OCI-LY7 (cell line): Measurements from ENCODE around the gene ZNF335. TPM values are rescaled to one million over a fixed set of nuclear protein-coding genes. Genes with fewer than 3 reads are reported as not detected.
A peak's percentile ranks its signal among the peaks of the same experiment; 100 is the strongest.

Experiments
- BruUV-seq: library from RNA; stranded (reverse); fragments of 400-500 nt; replicated peaks from 2 replicates; lab custom pipeline; 2021; lab: Mats Ljungman, UMichigan
- CTCF ChIA-PET: fragments of 300-600 bp; sonication (Branson Sonifier 250); formaldehyde crosslinking; loops from one replicate; lab custom pipeline; 2022; ENCODE audit warnings: antibody characterized with exemption; ENCODE audit not compliant: unreplicated experiment; lab: Charles Lee
- POLR2A ChIA-PET: fragments of 300-600 bp; sonication (Branson Sonifier 250); formaldehyde crosslinking; loops from one replicate; lab custom pipeline; 2022; ENCODE audit warnings: antibody characterized with exemption; lab: Charles Lee
- DNase-seq: peaks from one replicate; pipeline ENCODE4 v3.0.0-alpha.2; 2015; ENCODE audit warnings: low spot score
- H2AFZ ChIP-seq: fragments of 200-600 bp; sonication (generic), shearing (Covaris generic); 2 replicates; pipeline ENCODE4 v1.6.1; 2014; ENCODE audit warnings: mild to moderate bottlenecking, antibody characterized with exemption, low read length, moderate library complexity
- H3K27ac ChIP-seq: fragments of 200-600 bp; sonication (generic); 2 replicates; pipeline ENCODE4 v1.5.1; 2014; ENCODE audit warnings: mixed run types, low read depth, mild to moderate bottlenecking, moderate library complexity, low read length, inconsistent platforms; ENCODE audit not compliant: poor library complexity, severe bottlenecking
- H3K36me3 ChIP-seq: fragments of 200-600 bp; sonication (generic); 2 replicates; pipeline ENCODE4 v1.6.1; 2014; ENCODE audit warnings: mild to moderate bottlenecking, antibody characterized with exemption, low read length, moderate library complexity, mixed read lengths; ENCODE audit not compliant: insufficient read depth
- H3K4me1 ChIP-seq: fragments of 200-600 bp; sonication (generic); 2 replicates; pipeline ENCODE4 v1.5.1; 2014; ENCODE audit warnings: mild to moderate bottlenecking, low read length; ENCODE audit not compliant: insufficient read depth, poor library complexity, severe bottlenecking
- H3K4me2 ChIP-seq: fragments of 200-600 bp; sonication (generic); 2 replicates; pipeline ENCODE4 v1.6.1; 2014; ENCODE audit warnings: mild to moderate bottlenecking, low read length
- H3K4me3 ChIP-seq: fragments of 200-600 bp; sonication (generic); 2 replicates; pipeline ENCODE4 v1.5.1; 2014; ENCODE audit warnings: mild to moderate bottlenecking, low read depth, low read length; ENCODE audit not compliant: poor library complexity, severe bottlenecking
- H3K79me2 ChIP-seq: fragments of 200-600 bp; sonication (generic); 2 replicates; pipeline ENCODE4 v1.6.1; 2016; ENCODE audit warnings: low read depth, mild to moderate bottlenecking, low read length, moderate library complexity, mixed read lengths; ENCODE audit not compliant: insufficient read depth
- H3K9me2 ChIP-seq: fragments of 200-600 bp; sonication (generic); 2 replicates; pipeline ENCODE4 v1.6.1; 2016; ENCODE audit warnings: mild to moderate bottlenecking, low read length, mixed read lengths; ENCODE audit not compliant: insufficient read depth
- H3K9me3 ChIP-seq: fragments of 200-600 bp; sonication (generic); 2 replicates; pipeline ENCODE4 v1.6.1; 2014; ENCODE audit warnings: mild to moderate bottlenecking, mixed run types, low read length, mixed read lengths
- H4K20me1 ChIP-seq: fragments of 200-600 bp; sonication (generic); 2 replicates; pipeline ENCODE4 v1.6.1; 2014; ENCODE audit warnings: mild to moderate bottlenecking, antibody characterized with exemption, low read length, moderate library complexity, mixed read lengths; ENCODE audit not compliant: insufficient read depth
- CTCF ChIP-seq: fragments of 200-600 bp; sonication (generic); conservative IDR thresholded peaks from 2 replicates; pipeline ENCODE4 v1.5.1; 2014; ENCODE audit warnings: mild to moderate bottlenecking, antibody characterized with exemption, low read length, moderate library complexity, mixed read lengths
- EZH2phosphoT487 ChIP-seq: fragments of 200-600 bp; sonication (generic); IDR thresholded peaks from 2 replicates; pipeline ENCODE4 v1.6.1; 2018; ENCODE audit warnings: low read depth, borderline replicate concordance, mild to moderate bottlenecking, mixed run types, antibody characterized with exemption, low read length, moderate library complexity, mixed read lengths
- intact Hi-C: fragments of 100-400 bp; cut with micrococcal nuclease; formaldehyde crosslinking; loops from one replicate; pipeline ENCODE4 v1.10.0; 2022; ENCODE audit not compliant: unreplicated experiment
- total RNA-seq, 2 experiments: library from RNA; depleted of rRNA in 1 of 2; stranded (reverse); fragments of >200 nt in 1 of 2; shearing (Covaris generic) in 1 of 2; gene quantifications; 2 replicates each; pipeline ENCODE4 v1.2.3, GENCODE V29; 2014 to 2022

Gene ZNF335
- total RNA-seq, 2 experiments from 2014 or later: 21.0 to 28.4 TPM

DNA sequence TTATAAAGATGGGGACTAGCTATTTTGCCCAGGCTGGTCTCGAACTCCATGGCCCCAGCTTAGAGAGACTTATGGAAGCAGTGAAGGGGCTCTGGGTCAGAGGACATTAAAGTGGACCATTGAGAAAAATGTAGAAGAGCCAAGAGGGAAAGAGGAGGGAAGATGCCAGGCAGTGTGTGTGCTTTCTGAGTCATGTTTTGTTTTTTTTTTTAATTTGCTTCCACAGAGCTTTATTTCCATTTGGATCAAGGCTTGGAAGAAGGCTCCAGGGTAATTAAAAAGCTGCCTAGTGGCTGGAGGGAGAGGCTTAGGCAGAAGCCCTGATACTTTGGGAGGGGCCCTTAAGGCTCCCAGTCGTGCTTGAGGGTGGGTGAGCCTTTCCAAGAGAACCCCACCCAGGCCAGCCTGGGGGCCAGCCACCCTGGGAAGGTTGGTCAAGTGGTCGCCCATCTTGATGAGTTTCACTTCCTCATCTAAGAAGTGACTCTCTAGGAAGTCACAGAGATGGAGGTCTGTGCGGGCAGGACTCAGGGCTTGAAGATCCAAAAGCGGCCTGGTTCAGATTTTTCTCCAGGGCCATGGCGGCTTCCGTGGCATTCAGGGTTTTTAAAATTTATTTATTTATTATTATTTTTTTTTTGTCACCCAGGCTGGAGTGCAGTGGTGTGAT is 3.0 kb upstream of the ZNF335 start:
- POLR2A ChIA-PET: no interaction called here
- CTCF ChIA-PET: no interaction called here
- no TSS peak for BruUV-seq

DNA sequence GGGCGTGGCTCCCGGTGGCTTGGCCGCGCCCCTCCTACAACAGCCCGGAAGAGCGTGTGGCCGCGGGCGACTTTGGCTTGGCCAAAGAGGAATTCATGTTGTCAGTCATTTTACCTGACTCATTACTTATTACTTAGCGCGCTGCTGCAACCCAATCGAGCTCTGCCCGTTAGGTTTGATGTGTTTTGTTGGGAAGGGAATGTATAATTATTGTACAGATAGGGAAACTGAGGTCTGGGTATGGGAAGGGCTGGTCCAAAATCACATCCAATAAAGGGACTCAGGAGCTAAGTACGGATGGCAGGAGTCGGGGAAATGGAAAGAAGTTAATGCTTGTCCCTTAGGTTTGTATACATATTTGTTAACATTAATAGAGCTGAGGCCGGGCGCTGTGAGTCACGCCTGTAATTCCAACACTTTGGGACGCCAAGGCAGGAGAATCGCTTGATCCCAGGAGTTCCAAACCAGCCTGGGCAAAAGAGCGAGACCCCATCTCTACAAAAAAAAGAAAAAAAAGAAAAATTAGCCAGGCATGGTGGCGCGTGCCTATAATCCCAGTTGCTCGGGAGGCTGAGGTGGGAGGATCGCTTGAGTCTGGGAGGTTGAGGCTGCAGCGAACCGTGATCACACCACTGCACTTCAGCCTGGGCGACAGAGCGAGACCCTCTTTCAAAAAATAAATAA is 639 bp upstream of the ZNF335 start:
- Histone ChIP-seq H2AFZ (peak overlapping the region; percentile 79), H3K9me3 (no peaks in the 10 kb centered on the region), H4K20me1 (no peaks in the 10 kb centered on the region), H3K4me1 (peaks cover 25% of the 10 kb centered on the region), H3K79me2 (peaks cover 23% of the 10 kb centered on the region), H3K4me3 (peak overlapping the region; percentile 94), H3K4me2 (peak overlapping the region; percentile 93), H3K9me2 (no peaks in the 10 kb centered on the region), H3K27ac (peak overlapping the region; percentile 94), H3K36me3 (peaks cover 20% of the 10 kb centered on the region)
- TSS peak; percentile 87 for BruUV-seq
- intact Hi-C loops: loop anchor here (1.0 to 5.0 kb wide), 7 partner anchors 50 to 715 kb away; partner anchors contain the start of genes ELMO2, NCOA5, PIGT and TP53RK
- ChIA-PET POLR2A (interaction anchor here (0.5 to 1.2 kb wide), 7 partner anchors 9 to 1159 kb away, joined by 3 to 4 read pairs (median 3); partner anchors contain the start of genes DNTTIP1 and WFDC3), CTCF (interaction anchor here (0.6 kb wide), 1 partner anchor 1033 kb away, joined by 3 read pairs; no protein-coding TSS in a partner anchor)
- no peak for TF ChIP-seq CTCF
- TF ChIP-seq EZH2phosphoT487: no peak
- no peak for DNase-seq

More for the DNA sequence above, 3.0 kb upstream of the ZNF335 start:
- Histone ChIP-seq H4K20me1 (no peaks in the 10 kb centered on the region), H3K4me3 (no peak overlapping the region), H3K4me1 (peaks cover 15% of the 10 kb centered on the region), H2AFZ (no peak overlapping the region), H3K4me2 (no peak overlapping the region), H3K36me3 (no peaks in the 10 kb centered on the region), H3K9me3 (no peaks in the 10 kb centered on the region), H3K9me2 (no peaks in the 10 kb centered on the region), H3K27ac (no peak overlapping the region), H3K79me2 (peaks cover 14% of the 10 kb centered on the region)
- TF ChIP-seq EZH2phosphoT487: no peak
- no peak for TF ChIP-seq CTCF
- no peak for DNase-seq
- intact Hi-C loops: loop anchor here (5.0 kb wide), 5 partner anchors 47 to 712 kb away; partner anchors contain the start of genes PIGT, TP53RK and UBE2C
